Neuronal stem cell (in vitro differentiated cells): ENCODE results near the gene MRPL54.
"Not testable (repeated sequence)": the region's sequence is repeated elsewhere in the genome, so short reads cannot be mapped to it uniquely, and the experiment has no call there.

Source experiments
- DNase-seq: peaks from one replicate; pipeline ENCODE4 v3.0.0-alpha.2; 2013; ENCODE audit warnings: low spot score
- H2AFZ ChIP-seq: one replicate; pipeline ENCODE4 v1.6.1; 2013; ENCODE audit warnings: mild to moderate bottlenecking, low read length, inconsistent platforms
- H2AK5ac ChIP-seq: 2 replicates; pipeline ENCODE4 v1.6.1; 2013; ENCODE audit warnings: low read depth, mild to moderate bottlenecking, inconsistent platforms, low read length, moderate library complexity, mixed read lengths
- H2BK120ac ChIP-seq: 2 replicates; pipeline ENCODE4 v1.6.1; 2013; ENCODE audit warnings: low read depth, mild to moderate bottlenecking, inconsistent platforms, low read length, moderate library complexity, mixed read lengths
- H2BK12ac ChIP-seq: one replicate; pipeline ENCODE4 v1.6.1; 2013; ENCODE audit warnings: low read length, inconsistent platforms
- H2BK15ac ChIP-seq: 2 replicates; pipeline ENCODE4 v1.6.1; 2013; ENCODE audit warnings: mild to moderate bottlenecking, low read length, inconsistent platforms, mixed read lengths
- H2BK5ac ChIP-seq: one replicate; pipeline ENCODE4 v1.6.1; 2013; ENCODE audit warnings: inconsistent platforms, mild to moderate bottlenecking, low read length, moderate library complexity
- H3K14ac ChIP-seq: one replicate; pipeline ENCODE4 v1.6.1; 2013; ENCODE audit warnings: low read length, inconsistent platforms
- H3K18ac ChIP-seq: 2 replicates; pipeline ENCODE4 v1.6.1; 2013; ENCODE audit warnings: low read length, inconsistent platforms
- H3K23ac ChIP-seq: 2 replicates; pipeline ENCODE4 v1.6.1; 2013; ENCODE audit warnings: low read depth, mild to moderate bottlenecking, mixed read lengths, low read length, inconsistent platforms; ENCODE audit not compliant: poor library complexity
- H3K27ac ChIP-seq: replicated peaks from 3 replicates; pipeline ENCODE4 v1.5.1; 2013; ENCODE audit warnings: low read length, inconsistent platforms
- H3K27me3 ChIP-seq, 3 experiments: 2 replicates each; pipeline ENCODE4 v1.6.1; 2013; ENCODE audit warnings: low read length in 3 of 3, mild to moderate bottlenecking in 2 of 3, inconsistent platforms in 1 of 3, low read depth in 1 of 3, mixed read lengths in 1 of 3, moderate library complexity in 1 of 3; ENCODE audit not compliant: control insufficient read depth in 3 of 3, insufficient read depth in 3 of 3
- H3K36me3 ChIP-seq, 2 donors: replicated peaks in 1 of 2; 2 replicates each; pipeline ENCODE4 v1.6.1; 2013; ENCODE audit warnings: low read length in 2 of 2; ENCODE audit not compliant: control insufficient read depth in 2 of 2, insufficient read depth in 2 of 2
- H3K4ac ChIP-seq: 2 replicates; pipeline ENCODE4 v1.6.1; 2013; ENCODE audit warnings: inconsistent platforms, mild to moderate bottlenecking, low read length, moderate library complexity
- H3K4me1 ChIP-seq, 2 donors: 1 replicate in 1 of 2; 2 replicates in 1 of 2; pipeline ENCODE4 v1.6.1; 2013; ENCODE audit warnings: low read length in 2 of 2, low read depth in 1 of 2; ENCODE audit not compliant: control insufficient read depth in 2 of 2, insufficient read depth in 1 of 2
- H3K4me2 ChIP-seq: one replicate; pipeline ENCODE4 v1.6.1; 2013; ENCODE audit warnings: mild to moderate bottlenecking, low read length, inconsistent platforms; ENCODE audit not compliant: insufficient read depth, poor library complexity, severe bottlenecking
- H3K4me3 ChIP-seq, 2 donors: 2 replicates each; pipeline ENCODE4 v1.5.1; 2013; ENCODE audit warnings: low read length in 2 of 2, mild to moderate bottlenecking in 2 of 2, inconsistent platforms in 1 of 2, moderate library complexity in 1 of 2
- H3K79me1 ChIP-seq: one replicate; pipeline ENCODE4 v1.6.1; 2013; ENCODE audit warnings: low read depth, mild to moderate bottlenecking, inconsistent platforms, low read length, moderate library complexity
- H3K9ac ChIP-seq: one replicate; pipeline ENCODE4 v1.6.1; 2013; ENCODE audit warnings: mild to moderate bottlenecking, low read depth, low read length, inconsistent platforms; ENCODE audit not compliant: poor library complexity
- H3K9me3 ChIP-seq, 2 donors: replicated peaks in 1 of 2; 2 replicates each; pipeline versions ENCODE3 to v1.6.1; 2013; ENCODE audit warnings: low read length in 2 of 2, mild to moderate bottlenecking in 2 of 2, inconsistent platforms in 1 of 2, low read depth in 1 of 2, mixed read lengths in 1 of 2, moderate library complexity in 1 of 2; ENCODE audit not compliant: control insufficient read depth in 2 of 2, insufficient read depth in 1 of 2
- H4K8ac ChIP-seq: one replicate; pipeline ENCODE4 v1.6.1; 2013; ENCODE audit warnings: low read depth, mild to moderate bottlenecking, inconsistent platforms, low read length, moderate library complexity
- H4K91ac ChIP-seq: one replicate; pipeline ENCODE4 v1.6.1; 2013; ENCODE audit warnings: low read length, low read depth, mild to moderate bottlenecking, inconsistent platforms; ENCODE audit not compliant: poor library complexity
- WGBS, 2 donors: extraction: QIAGEN DNeasy Blood & Tissue Kit; methylation state at CpG; one replicate each; pipeline ENCODE4 v1.1.7; 2013; ENCODE audit warnings: missing lambda C conversion rate in 2 of 2, mixed read lengths in 1 of 2; ENCODE audit not compliant: insufficient read length in 2 of 2, insufficient replicate concordance in 1 of 2; ENCODE audit errors: extremely low coverage in 2 of 2; 5-methylcytosine and 5-hydroxymethylcytosine counted together

Gene MRPL54

DNA sequence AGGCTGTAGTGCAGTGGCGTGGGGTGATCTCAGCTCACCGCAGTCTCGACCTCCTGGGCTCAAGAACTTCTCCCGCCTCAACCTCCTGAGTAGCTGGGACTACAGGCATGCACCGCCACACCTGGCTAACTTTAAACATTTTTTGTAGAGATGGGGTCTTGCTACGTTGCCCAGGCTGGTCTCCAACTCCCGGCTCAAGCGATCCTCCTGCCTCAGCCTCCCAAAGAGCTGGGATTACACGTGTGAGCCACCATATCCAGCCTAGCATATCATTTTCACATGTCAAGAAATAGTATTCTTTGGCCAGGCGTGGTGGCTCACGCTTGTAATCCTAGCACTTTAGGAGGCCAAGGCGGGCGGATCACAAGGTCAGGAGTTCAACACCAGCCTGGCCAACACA lies 4.2 kb upstream of the MRPL54 start:
- not testable (repeated sequence) for H3K4me3 ChIP-seq, H2AK5ac ChIP-seq, H3K79me1 ChIP-seq, H2AFZ ChIP-seq, H3K27ac ChIP-seq, H4K8ac ChIP-seq, H3K9ac ChIP-seq, H4K91ac ChIP-seq, H3K18ac ChIP-seq, H3K9me3 ChIP-seq, H3K4me1 ChIP-seq, H3K27me3 ChIP-seq, DNase-seq, H3K4me2 ChIP-seq, H2BK12ac ChIP-seq, H2BK15ac ChIP-seq, H3K23ac ChIP-seq, H2BK120ac ChIP-seq, H2BK5ac ChIP-seq, H3K14ac ChIP-seq, H3K4ac ChIP-seq
- H3K36me3 ChIP-seq: peaks cover 4 to 28% of the 10 kb centered on the region in 2 donors
- no CpG with 5 or more reads among the region's 13 CpGs for WGBS, 2 donors

DNA sequence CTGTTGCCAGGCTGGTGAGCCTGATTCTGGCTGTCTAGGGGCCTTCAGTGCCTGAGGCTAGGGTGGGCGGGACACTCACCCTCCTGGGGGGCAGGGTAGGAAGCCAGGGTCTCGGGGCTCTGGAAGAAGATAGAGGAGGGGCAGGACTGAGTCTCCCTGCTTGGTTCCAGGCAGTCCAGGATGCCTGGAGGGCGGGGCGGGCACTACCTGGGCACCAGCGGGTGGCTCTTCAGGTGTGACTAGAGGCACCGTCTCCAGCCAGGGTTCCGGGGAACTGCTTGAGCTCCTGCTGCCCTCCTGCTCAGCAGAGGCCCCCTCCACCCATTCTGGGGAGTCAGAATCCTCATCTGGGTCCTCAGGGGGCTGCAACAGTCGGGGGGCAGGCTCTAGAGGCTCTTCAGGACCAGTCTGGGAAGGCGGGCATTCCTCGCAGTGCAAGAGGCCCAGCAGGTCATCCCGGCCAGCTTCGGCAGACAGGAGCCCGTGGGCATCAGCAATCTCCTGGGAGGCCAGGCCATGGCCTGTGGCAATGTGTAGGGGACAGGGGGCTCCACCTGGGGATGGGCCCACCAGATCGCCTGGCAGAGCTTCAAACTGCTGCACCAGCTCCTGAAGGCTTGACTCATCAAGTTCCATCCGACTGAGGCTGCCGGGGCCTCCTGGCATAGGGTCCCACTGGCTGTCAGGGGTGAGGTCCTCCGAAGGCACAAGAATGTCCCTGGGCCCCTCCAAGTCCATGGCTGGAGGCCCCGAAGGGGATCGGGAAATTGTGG lies 2.8 kb upstream of the MRPL54 start:
- Histone ChIP-seq H3K23ac (no peak overlapping the region), H3K27ac (no peak overlapping the region), H4K91ac (no peak overlapping the region), H2BK5ac (no peak overlapping the region), H3K4me1 (peaks cover 0 to 4% of the 10 kb centered on the region in 2 donors), H3K79me1 (no peaks in the 10 kb centered on the region), H3K9me3 (no peaks in the 10 kb centered on the region), H3K4me2 (no peak overlapping the region), H3K36me3 (peaks cover 4 to 28% of the 10 kb centered on the region in 2 donors), H2BK120ac (no peak overlapping the region), H3K9ac (no peak overlapping the region), H3K4me3 (peak overlapping the region in 1 of 2 donors; percentile 2), H3K27me3 (no peaks in the 10 kb centered on the region), H2AFZ (no peak overlapping the region), H2BK15ac (no peak overlapping the region), H3K4ac (no peak overlapping the region), H2BK12ac (no peak overlapping the region), H3K14ac (no peak overlapping the region), H4K8ac (no peak overlapping the region), H3K18ac (no peak overlapping the region), H2AK5ac (no peak overlapping the region)
- WGBS, 2 donors: no CpG with 5 or more reads among the region's 19 CpGs
- DNase-seq: no peak

DNA sequence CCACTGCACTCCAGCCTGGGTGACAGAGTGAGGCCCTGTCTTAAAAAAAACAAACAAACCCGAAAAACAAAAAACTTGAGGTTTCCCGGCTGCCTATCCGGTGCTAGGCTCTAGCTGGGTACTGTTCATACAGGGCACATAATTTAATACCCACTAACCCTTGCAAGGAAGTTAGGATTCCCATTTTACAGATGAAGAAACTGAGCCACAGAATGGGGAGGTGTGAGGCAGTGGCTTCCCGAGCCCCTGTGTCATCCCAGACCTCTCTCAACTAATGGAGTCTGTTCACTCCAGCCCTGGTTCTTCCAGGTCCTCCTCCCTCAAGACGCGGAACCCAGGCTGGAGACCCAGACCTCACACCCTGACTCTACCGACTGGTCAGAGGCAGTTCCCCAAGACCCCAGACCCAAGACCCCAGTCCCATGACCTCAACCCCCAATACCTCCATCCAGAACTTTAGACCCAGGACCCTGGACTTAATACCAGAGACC lies 1.6 kb upstream of the MRPL54 start:
- H2BK12ac ChIP-seq: no peak overlapping the region
- DNase-seq: no peak
- no peak overlapping the region for H2BK5ac ChIP-seq

DNA sequence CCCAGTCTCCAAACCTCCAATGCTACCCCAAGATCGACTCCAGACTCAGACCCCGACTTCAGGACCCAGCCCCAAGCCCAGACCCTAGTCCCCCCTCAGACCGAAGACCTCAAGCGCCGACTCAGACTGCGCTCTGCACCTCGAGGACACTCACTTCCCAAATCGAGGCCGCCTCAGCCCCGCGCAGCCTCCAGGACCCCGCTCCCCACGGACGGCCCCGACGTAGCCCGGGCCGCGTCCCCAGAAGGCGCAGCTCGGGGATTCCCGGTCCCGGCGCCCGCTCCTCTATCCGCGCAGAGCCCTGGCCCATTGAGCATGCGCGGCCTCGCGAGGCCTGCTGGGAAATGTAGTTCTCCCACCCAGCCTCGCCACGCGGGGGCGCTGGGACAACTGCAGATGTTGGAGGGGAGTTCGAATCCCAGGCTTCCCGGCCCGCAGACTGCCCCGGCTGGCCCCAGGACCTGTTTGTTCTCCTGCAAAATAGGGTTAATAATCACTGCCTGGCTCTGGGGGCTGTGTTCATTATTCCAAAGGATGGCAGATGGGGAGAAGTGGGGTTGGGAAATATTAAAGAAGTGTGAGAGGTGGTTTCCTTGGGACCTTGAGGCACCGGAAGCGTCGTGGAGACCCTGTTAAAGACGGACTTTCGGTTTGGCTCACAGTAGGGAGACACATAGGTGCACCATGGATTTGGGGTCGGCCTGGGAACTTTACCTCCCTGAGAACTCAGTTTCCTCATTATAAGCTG lies 926 bp upstream of the MRPL54 start, which contains the start of gene APBA3:
TSS of gene APBA3 (minus strand) at position 311 of the 748 bp plus-strand sequence. CDS start 1,428 bp downstream, outside the sequence.
- Histone ChIP-seq H2AFZ (peak within 1 kb of the TSS; percentile 95), H2BK5ac (peak within 1 kb of the TSS; percentile 70), H3K9ac (peak within 1 kb of the TSS; percentile 97), H3K18ac (peak within 1 kb of the TSS; percentile 96), H4K91ac (no peak within 1 kb of the TSS), H3K79me1 (peaks cover under 1% of the 10 kb centered on the region), H3K23ac (peak within 1 kb of the TSS; percentile 90), H3K4ac (no peak within 1 kb of the TSS), H4K8ac (no peak within 1 kb of the TSS), H3K27ac (peak within 1 kb of the TSS; percentile 83), H3K36me3 (peaks cover 6 to 37% of the 10 kb centered on the region in 2 donors), H3K27me3 (no peaks in the 10 kb centered on the region), H3K14ac (peak within 1 kb of the TSS; percentile 57), H3K4me2 (peak within 1 kb of the TSS; percentile 66), H3K4me1 (peaks cover 0 to 4% of the 10 kb centered on the region in 2 donors), H3K4me3 (peak within 1 kb of the TSS; percentile 81 to 95), H2BK12ac (no peak within 1 kb of the TSS), H2BK15ac (peak within 1 kb of the TSS; percentile 75), H2AK5ac (no peak within 1 kb of the TSS), H2BK120ac (no peak within 1 kb of the TSS), H3K9me3 (no peaks in the 10 kb centered on the region)
- no CpG with 5 or more reads among the region's 45 CpGs for WGBS, 2 donors
- peak; percentile 93 for DNase-seq

More for the DNA sequence above, 1.6 kb upstream of the MRPL54 start:
- no peak overlapping the region for H4K91ac ChIP-seq
- H4K8ac ChIP-seq: no peak overlapping the region
- H3K4ac ChIP-seq: no peak overlapping the region
- no peak overlapping the region for H3K9ac ChIP-seq
- H2AFZ ChIP-seq: peak overlapping the region; percentile 95
- no peaks in the 10 kb centered on the region for H3K79me1 ChIP-seq
- peak overlapping the region; percentile 81 to 95 for H3K4me3 ChIP-seq
- peaks cover 4 to 34% of the 10 kb centered on the region in 2 donors for H3K36me3 ChIP-seq
- no peaks in the 10 kb centered on the region for H3K9me3 ChIP-seq
- H3K14ac ChIP-seq: peak overlapping the region; percentile 57
- no CpG with 5 or more reads among the region's 7 CpGs for WGBS, 2 donors
- H3K27ac ChIP-seq: no peak overlapping the region
- H3K27me3 ChIP-seq: no peaks in the 10 kb centered on the region
- H2BK15ac ChIP-seq: peak overlapping the region; percentile 75
- H3K23ac ChIP-seq: no peak overlapping the region
- H2BK120ac ChIP-seq: no peak overlapping the region
- H2AK5ac ChIP-seq: no peak overlapping the region
- H3K4me1 ChIP-seq: peaks cover 0 to 4% of the 10 kb centered on the region in 2 donors
- H3K18ac ChIP-seq: peak overlapping the region; percentile 94
- H3K4me2 ChIP-seq: peak overlapping the region; percentile 66
